IMR-90 (cell line): ENCODE data around the gene TMCC1. TPM values are rescaled to one million over a fixed set of nuclear protein-coding genes. Genes with fewer than 3 reads are reported as not detected.

ENCODE experiments used
- ATAC-seq: fragments of 200-7000 bp; cut with Tn5 transposase; 2 replicates; pipeline ENCODE4 v1.9.1; 2020; ENCODE audit warnings: low read depth, mild to moderate bottlenecking, moderate library complexity
- BruUV-seq: library from RNA; stranded (reverse); fragments of 400-500 nt; replicated peaks from 2 replicates; lab custom pipeline; 2021; lab: Mats Ljungman, UMichigan
- CTCF ChIA-PET: fragments of 300-600 bp; formaldehyde crosslinking; extraction: SDS; loops from one replicate; lab custom pipeline; 2021; ENCODE audit warnings: antibody characterized with exemption; lab: Yijun Ruan, JAX
- POLR2A ChIA-PET: fragments of 300-600 bp; sonication (Branson Sonifier 250); formaldehyde crosslinking; loops from one replicate; lab custom pipeline; 2022; ENCODE audit warnings: antibody characterized with exemption; ENCODE audit not compliant: unreplicated experiment; lab: Charles Lee
- DNase-seq: peaks from one replicate; pipeline ENCODE4 v3.0.0; 2013
- H2AFZ ChIP-seq: replicated peaks from 2 replicates; pipeline ENCODE3; 2013; ENCODE audit warnings: low read length, mild to moderate bottlenecking; ENCODE audit not compliant: poor library complexity
- H2AK5ac ChIP-seq: 2 replicates; pipeline ENCODE4 v1.6.1; 2013; ENCODE audit warnings: low read depth, low read length, inconsistent platforms
- H2AK9ac ChIP-seq: replicated peaks from 2 replicates; pipeline ENCODE3; 2013; ENCODE audit warnings: mild to moderate bottlenecking, low read depth, low read length, moderate library complexity; ENCODE audit not compliant: poor library complexity
- H2BK120ac ChIP-seq: 2 replicates; pipeline ENCODE4 v1.6.1; 2013; ENCODE audit warnings: low read depth, low read length, inconsistent platforms
- H2BK15ac ChIP-seq: 3 replicates; pipeline ENCODE4 v1.6.1; 2013; ENCODE audit warnings: low read depth, low read length, inconsistent platforms
- H2BK20ac ChIP-seq: 2 replicates; pipeline ENCODE4 v1.6.1; 2013; ENCODE audit warnings: low read depth, mild to moderate bottlenecking, inconsistent platforms, low read length, moderate library complexity
- H2BK5ac ChIP-seq: 2 replicates; pipeline ENCODE4 v1.6.1; 2013; ENCODE audit warnings: mild to moderate bottlenecking, low read depth, low read length, inconsistent platforms; ENCODE audit not compliant: poor library complexity, severe bottlenecking
- H3K14ac ChIP-seq: replicated peaks from 2 replicates; pipeline ENCODE4 v1.6.1; 2013; ENCODE audit warnings: low read depth, low read length, inconsistent platforms
- H3K18ac ChIP-seq: 2 replicates; pipeline ENCODE4 v1.6.1; 2013; ENCODE audit warnings: low read depth, low read length, control low read depth
- H3K23ac ChIP-seq: 2 replicates; pipeline ENCODE4 v1.6.1; 2013; ENCODE audit warnings: low read depth, low read length, inconsistent platforms
- H3K27ac ChIP-seq: 2 replicates; pipeline ENCODE4 v1.5.1; 2013; ENCODE audit warnings: mild to moderate bottlenecking, control low read depth, low read length; ENCODE audit not compliant: insufficient read depth
- H3K27me3 ChIP-seq: 2 replicates; pipeline ENCODE4 v1.6.1; 2013; ENCODE audit warnings: low read length; ENCODE audit not compliant: control insufficient read depth, insufficient read depth
- H3K36me3 ChIP-seq: 2 replicates; pipeline ENCODE4 v1.6.1; 2013; ENCODE audit warnings: low read length, mixed read lengths; ENCODE audit not compliant: control insufficient read depth, insufficient read depth
- H3K4ac ChIP-seq: 2 replicates; pipeline ENCODE4 v1.6.1; 2013; ENCODE audit warnings: low read depth, low read length, inconsistent platforms
- H3K4me1 ChIP-seq: 2 replicates; pipeline ENCODE4 v1.6.1; 2013; ENCODE audit warnings: low read length, mixed read lengths; ENCODE audit not compliant: control insufficient read depth, insufficient read depth
- H3K4me2 ChIP-seq: 2 replicates; pipeline ENCODE4 v1.6.1; 2013; ENCODE audit warnings: low read depth, mild to moderate bottlenecking, control low read depth, low read length, moderate library complexity
- H3K4me3 ChIP-seq: 2 replicates; pipeline ENCODE4 v1.5.1; 2013; ENCODE audit warnings: low read depth, mild to moderate bottlenecking, control low read depth, low read length, moderate library complexity; ENCODE audit not compliant: insufficient read depth
- H3K56ac ChIP-seq: 2 replicates; pipeline ENCODE4 v1.6.1; 2013; ENCODE audit warnings: low read length, inconsistent platforms; ENCODE audit not compliant: insufficient read depth; ENCODE audit errors: extremely low read depth
- H3K79me1 ChIP-seq, 2 experiments: 2 replicates each; pipeline ENCODE4 v1.6.1; 2013; ENCODE audit warnings: low read length in 2 of 2, inconsistent platforms in 1 of 2, low read depth in 1 of 2
- H3K9ac ChIP-seq: 2 replicates; pipeline ENCODE4 v1.6.1; 2013; ENCODE audit warnings: low read depth, low read length, control low read depth
- H3K9me1 ChIP-seq: 2 replicates; pipeline ENCODE4 v1.6.1; 2013; ENCODE audit warnings: low read length, inconsistent platforms; ENCODE audit not compliant: insufficient read depth
- H3K9me3 ChIP-seq: 2 replicates; pipeline ENCODE4 v1.6.1; 2013; ENCODE audit warnings: low read length; ENCODE audit not compliant: control insufficient read depth, insufficient read depth
- H4K20me1 ChIP-seq: 2 replicates; pipeline ENCODE4 v1.6.1; 2013; ENCODE audit warnings: low read length, inconsistent platforms; ENCODE audit not compliant: insufficient read depth
- H4K5ac ChIP-seq: 2 replicates; pipeline ENCODE4 v1.6.1; 2013; ENCODE audit warnings: mild to moderate bottlenecking, low read depth, low read length, control low read depth
- H4K8ac ChIP-seq, 2 experiments: 2 replicates each; pipeline ENCODE4 v1.6.1; 2013; ENCODE audit warnings: low read depth in 2 of 2, low read length in 2 of 2, control low read depth in 1 of 2, inconsistent platforms in 1 of 2
- H4K91ac ChIP-seq: 2 replicates; pipeline ENCODE4 v1.6.1; 2013; ENCODE audit warnings: low read depth, low read length, inconsistent platforms; ENCODE audit not compliant: insufficient read depth
- CHD1 ChIP-seq: IDR thresholded peaks from 2 replicates; pipeline ENCODE4 v1.6.1; 2012; ENCODE audit warnings: low read depth, low read length, improper control_type of control experiment
- MAZ ChIP-seq: IDR thresholded peaks from 2 replicates; pipeline ENCODE4 v1.6.1; 2012; ENCODE audit warnings: low read depth, mild to moderate bottlenecking, low read length, improper control_type of control experiment, moderate library complexity, borderline replicate concordance
- WGBS, 2 experiments: methylation state at CpG; one replicate each; pipeline versions ENCODE4 v1.1.5 to v1.1.7; 2013; ENCODE audit warnings: missing lambda C conversion rate in 2 of 2; ENCODE audit not compliant: insufficient read length in 1 of 2; ENCODE audit errors: extremely low coverage in 2 of 2; 5-methylcytosine and 5-hydroxymethylcytosine counted together
- dilution Hi-C: fragments of 300-500 bp; cut with HindIII; formaldehyde crosslinking; loops from one replicate; pipeline ENCODE4 v1.14.3; 2018; ENCODE audit warnings: low sequenced_read_pairs; ENCODE audit not compliant: unreplicated experiment
- in situ Hi-C: fragments of 300-500 bp; cut with MboI; formaldehyde crosslinking; loops from 3 replicates; pipeline ENCODE4 v1.14.3; 2019; ENCODE audit warnings: low sequenced_read_pairs, inconsistent platforms, mixed read lengths
- intact Hi-C: fragments of 100-400 bp; cut with micrococcal nuclease; formaldehyde crosslinking; loops from 2 replicates; pipeline ENCODE4 v1.10.0; 2022
- polyA plus RNA-seq, 3 experiments: library from polyadenylated mRNA; depleted of rRNA; stranded (reverse); fragments of >200 nt; gene quantifications; 2 replicates each; pipeline ENCODE4 v1.2.3, GENCODE V29; 2012; ENCODE audit warnings: low replicate concordance in 1 of 3
- total RNA-seq: library from RNA; depleted of rRNA; stranded (reverse); fragments of >200 nt; gene quantifications from 2 replicates; pipeline ENCODE4 v1.2.3, GENCODE V29; 2012

TMCC1 gene
- total and polyA plus RNA-seq, 2 of the 4 experiments (the other 2 are of a cell fraction): 5.0 to 7.3 TPM

GRCh38 chr3:129626744-129627349, 266.7 kb downstream of the TMCC1 start:
- H4K91ac ChIP-seq: peak overlapping the region; percentile 54
- peak overlapping the region; percentile 95 for H3K14ac ChIP-seq
- H3K9me1 ChIP-seq: peaks cover 11% of the 10 kb centered on the region
- in situ Hi-C loops (loop anchor here (25.0 kb wide), 1 partner anchor 460 kb away; the partner anchor contains the start of gene ALG1L2), dilution Hi-C loops (no loop called here), intact Hi-C loops (loop anchor here (1.0 to 10.0 kb wide), 2 partner anchors 137 to 378 kb away; no protein-coding TSS in a partner anchor)
- H2BK5ac ChIP-seq: peak overlapping the region; percentile 99
- H3K4me3 ChIP-seq: peak overlapping the region; percentile 29
- peak overlapping the region; percentile 96 for H3K27ac ChIP-seq
- TF ChIP-seq MAZ (peak; percentile 37; the same call in 1 of the 2 replicates), CHD1 (no peak)
- H4K5ac ChIP-seq: peak overlapping the region; percentile 92
- POLR2A ChIA-PET: no interaction called here
- WGBS, 2 experiments: 3% methylated on average over 35 of the region's 49 CpGs; no CpG with 5 or more reads in 1 of the 2 experiments
- peak overlapping the region; percentile 89 for H2AK5ac ChIP-seq
- H2BK20ac ChIP-seq: peak overlapping the region; percentile 71; the same call in 1 of the 2 replicates
- H4K20me1 ChIP-seq: no peaks in the 10 kb centered on the region
- peak; percentile 94 for ATAC-seq
- CTCF ChIA-PET: interaction anchor here (0.7 to 1.2 kb wide), 2 partner anchors 136 to 151 kb away, joined by 3 read pairs; no protein-coding TSS in a partner anchor
- peak overlapping the region; percentile 71 for H3K9ac ChIP-seq
- H3K9me3 ChIP-seq: no peaks in the 10 kb centered on the region
- H2BK15ac ChIP-seq: 0 out of 3 replicates have a peak overlapping the region, but pooled peaks have one; percentile 62
- H2AK9ac ChIP-seq: peak overlapping the region; percentile 97
- H3K36me3 ChIP-seq: no peaks in the 10 kb centered on the region
- H2BK120ac ChIP-seq: peak overlapping the region; percentile 98; the same call in 1 of the 2 replicates
- peak overlapping the region; percentile 42 for H3K56ac ChIP-seq
- H2AFZ ChIP-seq: peak overlapping the region; percentile 93
- peak overlapping the region; percentile 99 for H3K4ac ChIP-seq
- H3K79me1 ChIP-seq: peaks cover 0 to 8% of the 10 kb centered on the region in 2 experiments; a peak in 1 of 4 replicates
- H3K27me3 ChIP-seq: no peaks in the 10 kb centered on the region
- H3K23ac ChIP-seq: peak overlapping the region; percentile 92
- DNase-seq: peak; percentile 54
- peaks cover 20% of the 10 kb centered on the region for H3K4me1 ChIP-seq
- peak overlapping the region; percentile 95 for H4K8ac ChIP-seq
- no TSS peak for BruUV-seq
- peak overlapping the region; percentile 72 for H3K4me2 ChIP-seq
- H3K18ac ChIP-seq: peak overlapping the region; percentile 78
